ENCODE results near the gene FMNL1.

FMNL1 gene, protein sequence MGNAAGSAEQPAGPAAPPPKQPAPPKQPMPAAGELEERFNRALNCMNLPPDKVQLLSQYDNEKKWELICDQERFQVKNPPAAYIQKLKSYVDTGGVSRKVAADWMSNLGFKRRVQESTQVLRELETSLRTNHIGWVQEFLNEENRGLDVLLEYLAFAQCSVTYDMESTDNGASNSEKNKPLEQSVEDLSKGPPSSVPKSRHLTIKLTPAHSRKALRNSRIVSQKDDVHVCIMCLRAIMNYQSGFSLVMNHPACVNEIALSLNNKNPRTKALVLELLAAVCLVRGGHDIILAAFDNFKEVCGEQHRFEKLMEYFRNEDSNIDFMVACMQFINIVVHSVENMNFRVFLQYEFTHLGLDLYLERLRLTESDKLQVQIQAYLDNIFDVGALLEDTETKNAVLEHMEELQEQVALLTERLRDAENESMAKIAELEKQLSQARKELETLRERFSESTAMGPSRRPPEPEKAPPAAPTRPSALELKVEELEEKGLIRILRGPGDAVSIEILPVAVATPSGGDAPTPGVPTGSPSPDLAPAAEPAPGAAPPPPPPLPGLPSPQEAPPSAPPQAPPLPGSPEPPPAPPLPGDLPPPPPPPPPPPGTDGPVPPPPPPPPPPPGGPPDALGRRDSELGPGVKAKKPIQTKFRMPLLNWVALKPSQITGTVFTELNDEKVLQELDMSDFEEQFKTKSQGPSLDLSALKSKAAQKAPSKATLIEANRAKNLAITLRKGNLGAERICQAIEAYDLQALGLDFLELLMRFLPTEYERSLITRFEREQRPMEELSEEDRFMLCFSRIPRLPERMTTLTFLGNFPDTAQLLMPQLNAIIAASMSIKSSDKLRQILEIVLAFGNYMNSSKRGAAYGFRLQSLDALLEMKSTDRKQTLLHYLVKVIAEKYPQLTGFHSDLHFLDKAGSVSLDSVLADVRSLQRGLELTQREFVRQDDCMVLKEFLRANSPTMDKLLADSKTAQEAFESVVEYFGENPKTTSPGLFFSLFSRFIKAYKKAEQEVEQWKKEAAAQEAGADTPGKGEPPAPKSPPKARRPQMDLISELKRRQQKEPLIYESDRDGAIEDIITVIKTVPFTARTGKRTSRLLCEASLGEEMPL

DNA sequence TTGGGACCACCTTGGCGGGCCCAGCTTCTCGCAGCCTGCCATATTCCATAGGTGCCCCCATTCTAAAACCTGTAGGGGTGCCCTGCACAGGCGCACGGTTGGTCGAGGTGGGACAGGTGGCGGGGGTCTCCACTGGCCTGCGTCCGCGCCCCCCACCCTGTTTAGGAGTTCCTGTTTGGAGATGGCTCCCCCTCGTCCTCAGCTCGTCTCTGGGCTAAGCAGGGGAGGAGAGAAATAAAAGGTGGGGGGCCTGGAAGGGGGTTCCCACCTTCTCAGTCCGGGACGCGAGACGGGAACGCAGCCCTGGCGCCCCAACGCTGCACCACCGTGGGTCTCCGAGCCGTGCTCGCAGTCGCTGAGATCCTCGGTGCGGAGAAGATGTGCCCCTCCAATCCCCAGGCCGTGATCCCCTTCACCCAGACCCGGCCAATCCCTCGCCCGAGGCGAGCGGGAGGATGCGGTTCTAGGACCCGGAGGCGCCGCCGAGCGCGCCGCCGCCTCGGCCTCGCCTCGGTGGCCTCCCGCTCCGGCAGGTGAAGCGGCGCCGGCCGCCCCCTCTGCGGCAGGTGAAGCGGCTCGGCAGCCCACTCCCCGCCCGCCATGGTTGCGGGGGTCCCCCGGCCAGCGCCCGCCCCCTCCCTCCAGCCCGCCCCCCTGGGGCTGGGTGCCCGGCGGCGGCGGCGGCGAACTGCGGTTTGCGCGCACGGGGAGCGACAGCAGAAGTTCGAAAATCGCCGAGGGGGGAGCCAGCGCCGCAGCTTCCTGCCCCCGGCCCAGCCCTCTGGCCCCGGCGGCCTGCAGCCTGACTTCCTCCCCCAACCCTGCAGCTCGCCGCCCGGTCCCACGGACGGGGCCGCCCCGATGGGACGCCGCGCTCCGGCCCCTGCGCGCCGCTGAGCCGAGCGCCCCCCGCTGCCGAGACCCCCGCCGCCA lies at the start of gene FMNL1:
TSS of gene FMNL1 (plus strand) at position 805 of the 933 bp plus-strand sequence. CDS start 240 bp downstream, outside the sequence.
- Mint-ChIP-seq H3K4me1 (no peaks in the 10 kb centered on the region), H3K27me3 (ENCODE audit: low read depth, poor library complexity) (peaks cover 78% of the 10 kb centered on the region), H3K27ac (no peak within 1 kb of the TSS), H3K36me3 (ENCODE audit: low read depth) (no peaks in the 10 kb centered on the region), H3K4me3 (peak within 1 kb of the TSS; percentile 80), H3K9me3 (no peaks in the 10 kb centered on the region)
- peak; percentile 56 for DNase-seq
- TF ChIP-seq, protein P1, sequence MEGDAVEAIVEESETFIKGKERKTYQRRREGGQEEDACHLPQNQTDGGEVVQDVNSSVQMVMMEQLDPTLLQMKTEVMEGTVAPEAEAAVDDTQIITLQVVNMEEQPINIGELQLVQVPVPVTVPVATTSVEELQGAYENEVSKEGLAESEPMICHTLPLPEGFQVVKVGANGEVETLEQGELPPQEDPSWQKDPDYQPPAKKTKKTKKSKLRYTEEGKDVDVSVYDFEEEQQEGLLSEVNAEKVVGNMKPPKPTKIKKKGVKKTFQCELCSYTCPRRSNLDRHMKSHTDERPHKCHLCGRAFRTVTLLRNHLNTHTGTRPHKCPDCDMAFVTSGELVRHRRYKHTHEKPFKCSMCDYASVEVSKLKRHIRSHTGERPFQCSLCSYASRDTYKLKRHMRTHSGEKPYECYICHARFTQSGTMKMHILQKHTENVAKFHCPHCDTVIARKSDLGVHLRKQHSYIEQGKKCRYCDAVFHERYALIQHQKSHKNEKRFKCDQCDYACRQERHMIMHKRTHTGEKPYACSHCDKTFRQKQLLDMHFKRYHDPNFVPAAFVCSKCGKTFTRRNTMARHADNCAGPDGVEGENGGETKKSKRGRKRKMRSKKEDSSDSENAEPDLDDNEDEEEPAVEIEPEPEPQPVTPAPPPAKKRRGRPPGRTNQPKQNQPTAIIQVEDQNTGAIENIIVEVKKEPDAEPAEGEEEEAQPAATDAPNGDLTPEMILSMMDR (IDR thresholded peaks at IDR 0.05): no peak

DNA sequence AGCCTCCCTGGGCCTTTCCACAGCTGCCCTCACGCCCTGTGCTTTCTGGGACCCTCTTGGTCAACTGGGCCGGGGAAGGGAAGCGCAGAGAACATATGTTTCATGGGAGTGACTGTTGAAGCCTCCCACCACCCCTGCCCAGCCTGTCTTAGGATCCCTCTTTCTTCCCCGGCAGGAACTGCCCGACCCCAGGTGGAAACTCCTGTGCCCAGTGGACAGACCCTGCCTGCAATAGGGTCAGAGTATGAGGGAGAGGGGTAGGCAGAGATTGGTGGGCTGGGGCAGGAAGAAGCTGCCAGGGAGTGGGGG lies 49.5 kb upstream of the FMNL1 start:
- TF ChIP-seq, protein P1 (IDR thresholded peaks at IDR 0.05): no peak
- no peak overlapping the region for H3K4me3 Mint-ChIP-seq
- H3K4me1 Mint-ChIP-seq: peaks cover 63% of the 10 kb centered on the region
- DNase-seq: no peak
- no peaks in the 10 kb centered on the region for H3K9me3 Mint-ChIP-seq
- peak overlapping the region; percentile 89 for H3K27ac Mint-ChIP-seq
- H3K27me3 Mint-ChIP-seq (ENCODE audit: low read depth, poor library complexity): no peaks in the 10 kb centered on the region
- H3K36me3 Mint-ChIP-seq (ENCODE audit: low read depth): peaks cover 22% of the 10 kb centered on the region

DNA sequence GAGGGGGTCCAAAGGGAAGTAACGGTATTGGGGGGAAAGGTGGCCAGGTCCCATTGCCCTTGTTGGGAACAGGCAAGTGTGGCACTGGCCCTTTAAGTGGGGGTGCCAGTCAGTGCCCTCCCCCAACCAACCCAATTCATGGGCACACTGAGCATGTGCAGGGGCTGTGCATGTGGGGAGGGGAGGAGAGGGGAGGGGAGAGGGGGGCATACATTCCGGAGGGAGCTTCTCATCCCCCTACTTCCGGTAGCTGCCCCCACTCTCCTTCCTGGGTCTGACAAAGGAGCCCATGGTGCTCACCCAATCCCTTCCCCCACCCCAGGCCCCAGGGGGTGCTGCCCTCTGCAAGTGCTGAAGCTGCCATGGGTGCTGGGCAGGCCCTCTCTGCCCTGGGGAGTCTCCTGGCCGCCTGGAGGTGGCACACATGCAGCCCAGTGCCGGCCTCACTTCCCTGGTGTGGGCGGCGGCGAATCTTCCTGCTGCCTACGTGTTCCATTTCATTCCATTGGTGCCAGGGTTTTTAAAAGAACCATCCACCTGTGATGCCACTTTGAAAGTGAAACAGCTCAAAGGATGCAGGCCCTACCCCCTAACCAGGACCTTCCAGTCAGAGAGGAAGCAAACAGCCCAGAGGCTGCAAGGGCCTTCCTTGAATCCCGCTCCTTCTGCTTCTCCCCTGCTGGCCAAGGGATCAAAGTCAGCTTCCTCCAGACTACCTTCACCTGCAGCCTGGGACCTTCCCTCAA lies 49.0 kb upstream of the FMNL1 start:
- TF ChIP-seq, protein P1 (IDR thresholded peaks at IDR 0.05): no peak
- Mint-ChIP-seq H3K27me3 (ENCODE audit: low read depth, poor library complexity) (no peaks in the 10 kb centered on the region), H3K9me3 (no peaks in the 10 kb centered on the region), H3K27ac (peak overlapping the region; percentile 77), H3K4me1 (peaks cover 66% of the 10 kb centered on the region), H3K4me3 (no peak overlapping the region), H3K36me3 (ENCODE audit: low read depth) (peaks cover 22% of the 10 kb centered on the region)
- DNase-seq: peak; percentile 16

DNA sequence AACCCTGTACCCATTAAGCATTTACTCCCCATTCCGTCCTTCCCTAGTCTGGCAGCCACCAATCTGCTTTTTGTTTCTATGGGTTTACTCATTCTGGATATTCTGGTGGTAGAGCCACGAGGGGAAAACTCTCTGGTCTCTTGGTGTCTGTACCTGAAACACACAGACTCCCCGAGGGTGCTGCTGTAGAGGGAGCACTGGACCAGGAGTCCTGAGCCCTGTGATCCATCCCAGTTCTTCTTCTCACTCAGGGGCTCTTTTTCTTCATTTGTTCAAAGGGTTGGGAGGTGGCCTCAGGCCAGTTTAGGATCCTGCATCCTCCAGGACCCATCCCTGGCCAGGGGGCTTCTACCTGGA lies 45.9 kb upstream of the FMNL1 start:
- DNase-seq: no peak
- Mint-ChIP-seq H3K4me1 (peaks cover 51% of the 10 kb centered on the region), H3K27me3 (ENCODE audit: low read depth, poor library complexity) (no peaks in the 10 kb centered on the region), H3K9me3 (no peaks in the 10 kb centered on the region), H3K27ac (no peak overlapping the region), H3K4me3 (peak overlapping the region; percentile 44), H3K36me3 (ENCODE audit: low read depth) (no peaks in the 10 kb centered on the region)
- TF ChIP-seq, protein P1 (IDR thresholded peaks at IDR 0.05): no peak

DNA sequence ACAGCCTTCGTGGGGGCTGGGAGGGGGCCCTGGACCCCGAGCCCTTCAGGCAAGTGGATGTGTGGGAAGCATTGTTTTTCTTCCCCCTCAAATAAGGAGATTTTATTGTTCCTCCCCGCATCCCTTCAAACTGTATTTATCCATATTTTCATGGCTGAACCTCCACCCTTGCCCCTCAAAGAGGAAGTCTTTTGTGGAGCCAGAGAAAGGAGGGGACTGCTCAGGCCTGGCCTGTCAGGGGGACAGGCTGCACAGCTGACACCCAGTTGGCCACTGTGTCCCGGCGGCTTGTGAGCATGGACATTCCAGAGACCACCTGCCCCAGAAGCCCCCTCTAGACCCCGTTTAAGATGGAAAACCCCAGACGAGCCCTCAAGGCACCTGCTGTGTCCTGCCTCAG lies 44.1 kb upstream of the FMNL1 start:
- Mint-ChIP-seq H3K27me3 (ENCODE audit: low read depth, poor library complexity) (no peaks in the 10 kb centered on the region), H3K36me3 (ENCODE audit: low read depth) (no peaks in the 10 kb centered on the region), H3K4me3 (no peak overlapping the region), H3K9me3 (no peaks in the 10 kb centered on the region), H3K27ac (no peak overlapping the region), H3K4me1 (peaks cover 38% of the 10 kb centered on the region)
- DNase-seq: no peak
- TF ChIP-seq, protein P1 (IDR thresholded peaks at IDR 0.05): no peak
